ENCODE data around the gene SEC14L2. TPM values are rescaled to one million over a fixed set of nuclear protein-coding genes. Genes with fewer than 3 reads are reported as not detected.
A peak's percentile ranks its signal among the peaks of the same experiment; 100 is the strongest.

Gene SEC14L2
- total RNA-seq, 1 donor from 2014 or later: 20.6 TPM

GRCh38 chr22:30422481-30423300 lies 25.9 kb downstream of the SEC14L2 start:
- DNase-seq (ENCODE audit: extremely low spot score in 2 of 2): peak in 1 of 2 donors; percentile 96
- Histone ChIP-seq H3K9me3 (no peaks in the 10 kb centered on the region), H3K4me1 (peaks cover 42% of the 10 kb centered on the region), H3K36me3 (peaks cover 0 to 27% of the 10 kb centered on the region in 2 donors), H3K27me3 (no peaks in the 10 kb centered on the region), H3K27ac (peak overlapping the region; percentile 94), H3K4me3 (peak overlapping the region; percentile 56 to 76)
- peak in 1 of 2 donors; percentile 16 for TF ChIP-seq POLR2A (IDR thresholded peaks at IDR 0.05)
- TF ChIP-seq, protein P1, sequence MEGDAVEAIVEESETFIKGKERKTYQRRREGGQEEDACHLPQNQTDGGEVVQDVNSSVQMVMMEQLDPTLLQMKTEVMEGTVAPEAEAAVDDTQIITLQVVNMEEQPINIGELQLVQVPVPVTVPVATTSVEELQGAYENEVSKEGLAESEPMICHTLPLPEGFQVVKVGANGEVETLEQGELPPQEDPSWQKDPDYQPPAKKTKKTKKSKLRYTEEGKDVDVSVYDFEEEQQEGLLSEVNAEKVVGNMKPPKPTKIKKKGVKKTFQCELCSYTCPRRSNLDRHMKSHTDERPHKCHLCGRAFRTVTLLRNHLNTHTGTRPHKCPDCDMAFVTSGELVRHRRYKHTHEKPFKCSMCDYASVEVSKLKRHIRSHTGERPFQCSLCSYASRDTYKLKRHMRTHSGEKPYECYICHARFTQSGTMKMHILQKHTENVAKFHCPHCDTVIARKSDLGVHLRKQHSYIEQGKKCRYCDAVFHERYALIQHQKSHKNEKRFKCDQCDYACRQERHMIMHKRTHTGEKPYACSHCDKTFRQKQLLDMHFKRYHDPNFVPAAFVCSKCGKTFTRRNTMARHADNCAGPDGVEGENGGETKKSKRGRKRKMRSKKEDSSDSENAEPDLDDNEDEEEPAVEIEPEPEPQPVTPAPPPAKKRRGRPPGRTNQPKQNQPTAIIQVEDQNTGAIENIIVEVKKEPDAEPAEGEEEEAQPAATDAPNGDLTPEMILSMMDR (IDR thresholded peaks at IDR 0.05): no peak
- intact Hi-C loops (cut with DNase I): no loop called here

GRCh38 chr22:30423301-30423958 lies 26.6 kb downstream of the SEC14L2 start:
- DNase-seq (ENCODE audit: extremely low spot score in 2 of 2): peak in 1 of 2 donors; percentile 93
- Histone ChIP-seq H3K9me3 (no peaks in the 10 kb centered on the region), H3K4me1 (peaks cover 42% of the 10 kb centered on the region), H3K27ac (peak overlapping the region; percentile 94), H3K27me3 (no peaks in the 10 kb centered on the region), H3K4me3 (peak overlapping the region; percentile 56 to 76), H3K36me3 (peaks cover 0 to 20% of the 10 kb centered on the region in 2 donors)
- intact Hi-C loops (cut with DNase I): no loop called here
- peak in 1 of 2 donors; percentile 99 for TF ChIP-seq POLR2AphosphoS5 (IDR thresholded peaks at IDR 0.05; ENCODE audit: insufficient read depth in 1 of 2, low read depth in 1 of 2)
- TF ChIP-seq POLR2A (IDR thresholded peaks at IDR 0.05): peak in 1 of 2 donors; percentile 89
- TF ChIP-seq, protein P1 (IDR thresholded peaks at IDR 0.05): peak in 1 of 3 experiments; percentile 19

- Histone ChIP-seq H3K36me3 (peaks cover 0 to 13% of the 10 kb centered on the region in 2 donors), H3K27ac (peak overlapping the region; percentile 94), H3K4me3 (peak overlapping the region; percentile 56 to 76), H3K27me3 (no peaks in the 10 kb centered on the region), H3K9me3 (no peaks in the 10 kb centered on the region), H3K4me1 (peaks cover 42% of the 10 kb centered on the region)
- intact Hi-C loops (cut with DNase I): no loop called here
- peak; percentile 98 to 100 for DNase-seq (ENCODE audit: extremely low spot score in 2 of 2)
- TF ChIP-seq, protein P1 (IDR thresholded peaks at IDR 0.05): no peak
- no peak for TF ChIP-seq POLR2A (IDR thresholded peaks at IDR 0.05)
- peak; percentile 95 to 96 for TF ChIP-seq POLR2AphosphoS5 (IDR thresholded peaks at IDR 0.05; ENCODE audit: insufficient read depth in 1 of 2, low read depth in 1 of 2)
Observed at GRCh38 chr22:30423959-30424533, 27.2 kb downstream of the SEC14L2 start.

DNA sequence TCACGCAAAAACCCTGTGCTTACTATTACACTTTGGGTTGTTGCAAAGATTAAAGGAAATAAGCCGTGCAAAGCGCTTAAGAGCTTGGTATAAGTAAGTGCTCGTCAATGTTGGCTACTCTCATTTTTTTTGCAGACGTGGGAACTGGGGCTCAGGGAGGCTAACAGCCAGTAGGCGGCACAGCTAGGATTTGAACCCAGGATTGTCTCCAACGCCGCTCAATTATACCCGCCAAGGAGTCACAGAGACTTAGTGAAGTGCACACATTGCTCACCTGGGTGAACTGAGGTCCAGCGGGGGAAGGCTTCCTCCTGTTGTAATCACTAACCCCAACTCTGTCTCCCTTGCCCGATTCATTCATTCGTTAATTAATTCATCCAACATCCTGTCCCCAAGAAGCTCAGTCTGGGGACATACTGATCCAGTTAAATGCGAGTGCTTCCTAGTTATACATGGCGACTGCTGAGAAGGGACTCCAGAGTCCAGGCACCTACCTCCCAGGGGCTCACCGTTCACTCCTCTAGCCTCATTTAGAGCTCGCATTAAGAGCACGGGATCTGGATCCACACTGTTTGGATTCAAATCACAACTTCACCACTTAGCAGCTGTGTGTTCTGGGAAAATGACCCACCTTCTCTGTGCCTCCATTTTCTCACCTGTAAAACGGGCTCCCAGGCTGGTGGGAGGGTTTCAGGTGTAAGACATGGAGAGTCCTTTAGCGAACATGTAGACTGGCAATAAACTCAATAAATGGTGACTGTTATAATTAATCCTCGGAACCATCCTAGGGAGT lies 27.9 kb downstream of the SEC14L2 start:
- H3K4me3 ChIP-seq: peak overlapping the region; percentile 56 to 76
- DNase-seq (ENCODE audit: extremely low spot score in 2 of 2): no peak
- H3K27ac ChIP-seq: peak overlapping the region; percentile 94
- H3K27me3 ChIP-seq: no peaks in the 10 kb centered on the region
- intact Hi-C loops (cut with DNase I): no loop called here
- H3K9me3 ChIP-seq: no peaks in the 10 kb centered on the region
- H3K4me1 ChIP-seq: peaks cover 42% of the 10 kb centered on the region
- H3K36me3 ChIP-seq: peaks cover 0 to 9% of the 10 kb centered on the region in 2 donors
- TF ChIP-seq, protein P1 (IDR thresholded peaks at IDR 0.05): no peak
- TF ChIP-seq POLR2AphosphoS5 (IDR thresholded peaks at IDR 0.05; ENCODE audit: insufficient read depth in 1 of 2, low read depth in 1 of 2): no peak
- TF ChIP-seq POLR2A (IDR thresholded peaks at IDR 0.05): no peak
